Ishikawa (cell line): ENCODE data around the gene USP4.

ENCODE experiments used
- CREB1 ChIP-seq: IDR thresholded peaks from 2 replicates; pipeline ENCODE4 v1.6.1; 2012; ENCODE audit warnings: low read depth
- EP300 ChIP-seq: IDR thresholded peaks from 2 replicates; pipeline ENCODE4 v1.6.1; 2012; ENCODE audit warnings: borderline replicate concordance
- MAX ChIP-seq: IDR thresholded peaks from 2 replicates; pipeline ENCODE4 v1.6.1; 2012
- RAD21 ChIP-seq: IDR thresholded peaks from 2 replicates; pipeline ENCODE4 v1.6.1; 2012; ENCODE audit warnings: low read depth
- YY1 ChIP-seq: IDR thresholded peaks from 2 replicates; pipeline ENCODE4 v1.6.1; 2012; ENCODE audit warnings: low read depth

GRCh38 chr3:49377483-49377882, 37.6 kb upstream of the USP4 start:
- TF ChIP-seq MAX (no peak), YY1 (no peak), RAD21 (no peak), EP300 (no peak), CREB1 (no peak)
